ENCODE measurements around the gene RASA3.
A peak's percentile ranks its signal among the peaks of the same experiment; 100 is the strongest.
"Not testable (repeated sequence)": the region's sequence is repeated elsewhere in the genome, so short reads cannot be mapped to it uniquely, and the experiment has no call there.

Gene RASA3

DNA sequence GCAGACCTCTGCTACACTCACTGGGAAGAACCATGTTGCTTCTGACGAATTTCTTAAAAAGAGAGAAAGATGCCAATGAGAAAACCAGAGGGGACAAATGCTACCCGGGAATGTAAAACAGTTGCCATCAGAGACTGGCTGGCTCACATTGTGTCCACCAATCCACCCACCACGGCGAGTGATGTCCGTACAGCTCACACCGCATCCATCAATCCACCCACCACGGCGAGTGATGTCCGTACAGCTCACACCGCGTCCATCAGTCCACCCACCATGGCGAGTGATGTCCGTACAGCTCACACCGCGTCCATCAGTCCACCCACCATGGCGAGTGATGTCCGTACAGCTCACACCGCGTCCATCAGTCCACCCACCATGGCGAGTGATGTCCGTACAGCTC lies 19.0 kb downstream of the RASA3 start:
- not testable (repeated sequence) for H3K27me3 Mint-ChIP-seq, DNase-seq, H3K9me3 Mint-ChIP-seq, H3K4me3 Mint-ChIP-seq
- H3K4me1 Mint-ChIP-seq, result peaks cover 80% of the 10 kb centered on the region
- CTCF ChIA-PET, result interaction anchor here (1.2 to 2.0 kb wide), 2 partner anchors 10 to 113 kb away, joined by 4 to 10 read pairs; no protein-coding TSS in a partner anchor
- peaks cover 73% of the 10 kb centered on the region for H3K36me3 Mint-ChIP-seq
- peak overlapping the region; percentile 73 for H3K27ac Mint-ChIP-seq

- Mint-ChIP-seq H3K4me3 (no peak overlapping the region), H3K36me3 (peaks cover 73% of the 10 kb centered on the region), H3K9me3 (no peaks in the 10 kb centered on the region), H3K4me1 (peaks cover 80% of the 10 kb centered on the region), H3K27ac (peak overlapping the region; percentile 81), H3K27me3 (no peaks in the 10 kb centered on the region)
- DNase-seq, result no peak
- CTCF ChIA-PET, result interaction anchor here (1.2 to 2.0 kb wide), 4 partner anchors 11 to 114 kb away, joined by 3 to 10 read pairs (median 4); no protein-coding TSS in a partner anchor
Observed at GRCh38 chr13:114112826-114113322, 19.5 kb downstream of the RASA3 start.

GRCh38 chr13:114112231-114112825 lies 20.1 kb downstream of the RASA3 start:
- peaks cover 70% of the 10 kb centered on the region for H3K36me3 Mint-ChIP-seq
- no peaks in the 10 kb centered on the region for H3K9me3 Mint-ChIP-seq
- no peak for DNase-seq
- peaks cover 75% of the 10 kb centered on the region for H3K4me1 Mint-ChIP-seq
- H3K27ac Mint-ChIP-seq, result peak overlapping the region; percentile 91
- no peak overlapping the region for H3K4me3 Mint-ChIP-seq
- no peaks in the 10 kb centered on the region for H3K27me3 Mint-ChIP-seq
- CTCF ChIA-PET, result interaction anchor here (1.2 to 2.0 kb wide), 6 partner anchors 11 to 229 kb away, joined by 3 to 10 read pairs (median 4); no protein-coding TSS in a partner anchor

DNA sequence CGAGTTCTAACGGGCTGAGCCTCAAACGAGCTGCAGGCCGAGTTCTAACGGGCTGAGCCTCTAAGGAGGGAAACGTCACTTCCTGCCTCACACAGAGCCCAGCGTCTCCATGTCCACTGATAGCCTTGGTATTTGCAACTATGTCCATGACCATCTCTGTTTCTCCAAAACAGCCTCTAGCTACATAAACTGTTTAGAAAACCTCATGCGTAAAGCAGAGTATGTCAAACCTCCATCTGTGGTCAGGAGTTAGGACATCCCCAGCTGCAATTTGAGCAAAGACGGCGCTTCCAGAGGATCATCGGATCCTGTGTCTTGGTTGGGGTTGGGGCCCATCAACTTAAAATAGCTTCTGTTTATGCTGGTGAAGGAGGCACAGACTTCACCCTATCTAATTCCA lies 20.8 kb downstream of the RASA3 start:
- Mint-ChIP-seq H3K27ac (peak overlapping the region; percentile 91), H3K27me3 (no peaks in the 10 kb centered on the region), H3K4me3 (no peak overlapping the region), H3K36me3 (peaks cover 69% of the 10 kb centered on the region), H3K4me1 (peaks cover 74% of the 10 kb centered on the region), H3K9me3 (no peaks in the 10 kb centered on the region)
- CTCF ChIA-PET, result interaction anchor here (0.8 to 2.0 kb wide), 8 partner anchors 15 to 230 kb away, joined by 3 to 10 read pairs (median 4); no protein-coding TSS in a partner anchor
- no peak for DNase-seq

DNA sequence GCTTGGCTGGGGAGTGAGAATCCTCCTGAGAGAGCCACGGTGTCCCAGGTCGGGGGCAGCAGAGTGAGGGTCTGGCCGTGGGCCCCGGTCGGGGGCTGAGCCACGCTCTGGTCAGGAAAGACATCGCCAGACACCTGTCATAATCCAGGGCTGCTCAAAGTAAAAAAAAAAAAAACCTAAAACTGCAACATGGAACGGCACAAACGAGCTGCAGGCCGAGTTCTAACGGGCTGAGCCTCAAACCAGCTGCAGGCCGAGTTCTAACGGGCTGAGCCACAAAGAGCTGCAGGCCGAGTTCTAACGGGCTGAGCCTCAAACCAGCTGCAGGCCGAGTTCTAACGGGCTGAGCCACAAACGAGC lies 21.6 kb downstream of the RASA3 start:
- not testable (repeated sequence) for H3K27me3 Mint-ChIP-seq, DNase-seq, H3K9me3 Mint-ChIP-seq
- H3K4me1 Mint-ChIP-seq, result peaks cover 73% of the 10 kb centered on the region
- H3K36me3 Mint-ChIP-seq, result peaks cover 69% of the 10 kb centered on the region
- peak overlapping the region; percentile 78 for H3K4me3 Mint-ChIP-seq
- peak overlapping the region; percentile 98 for H3K27ac Mint-ChIP-seq
- CTCF ChIA-PET, result interaction anchor here (0.8 to 2.4 kb wide), 8 partner anchors 16 to 230 kb away, joined by 3 to 9 read pairs (median 4); no protein-coding TSS in a partner anchor

DNA sequence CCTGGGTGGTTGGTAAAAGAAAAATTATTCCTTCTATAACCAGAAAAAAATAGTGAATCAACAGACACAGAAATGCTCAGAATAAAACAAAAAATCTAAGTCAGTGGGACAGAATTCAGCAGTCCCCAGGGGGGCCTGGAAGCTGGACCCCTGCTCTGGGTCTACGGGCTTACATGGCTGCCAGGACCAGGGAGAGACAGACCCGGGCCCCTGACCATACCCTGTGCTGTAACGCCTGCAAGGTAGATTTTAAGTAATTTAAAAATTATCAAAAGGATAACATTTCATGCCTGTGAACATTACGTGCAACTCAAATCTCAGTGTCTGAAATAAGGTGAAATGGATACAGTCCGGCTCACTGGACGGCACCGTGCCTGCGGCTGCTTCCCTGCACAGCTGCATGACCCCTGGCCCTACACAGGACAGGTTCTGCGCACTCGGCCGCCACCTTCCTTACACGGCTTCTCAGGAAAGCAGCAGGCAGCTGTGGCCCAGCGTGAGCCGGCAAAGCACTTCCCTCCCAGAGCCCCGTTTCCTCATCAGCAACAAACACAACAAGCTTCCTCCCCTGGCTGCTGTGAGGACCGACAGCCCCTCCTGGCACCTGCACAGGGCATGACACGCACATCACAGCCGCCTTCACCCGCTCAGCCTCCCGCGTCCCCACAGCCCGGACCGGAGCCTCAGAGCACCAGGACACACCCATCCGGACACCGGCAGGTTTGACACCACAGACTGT lies 22.2 kb downstream of the RASA3 start:
- peaks cover 73% of the 10 kb centered on the region for H3K4me1 Mint-ChIP-seq
- peaks cover 69% of the 10 kb centered on the region for H3K36me3 Mint-ChIP-seq
- peak; percentile 91 for DNase-seq
- peak overlapping the region; percentile 98 for H3K27ac Mint-ChIP-seq
- H3K27me3 Mint-ChIP-seq, result no peaks in the 10 kb centered on the region
- peak overlapping the region; percentile 78 for H3K4me3 Mint-ChIP-seq
- H3K9me3 Mint-ChIP-seq, result peaks cover 2% of the 10 kb centered on the region
- CTCF ChIA-PET, result interaction anchor here (0.6 to 2.4 kb wide), 11 partner anchors 16 to 294 kb away, joined by 3 to 9 read pairs (median 3); no protein-coding TSS in a partner anchor

- Mint-ChIP-seq H3K9me3 (peaks cover 2% of the 10 kb centered on the region), H3K4me1 (peaks cover 69% of the 10 kb centered on the region), H3K27me3 (no peaks in the 10 kb centered on the region), H3K27ac (peak overlapping the region; percentile 98), H3K36me3 (peaks cover 69% of the 10 kb centered on the region), H3K4me3 (peak overlapping the region; percentile 67)
- CTCF ChIA-PET, result interaction anchor here (0.8 to 2.4 kb wide), 6 partner anchors 33 to 293 kb away, joined by 3 to 9 read pairs (median 4); no protein-coding TSS in a partner anchor
- no peak for DNase-seq
Observed at GRCh38 chr13:114109641-114110041, 22.8 kb downstream of the RASA3 start.

GRCh38 chr13:114108894-114109293 lies 23.5 kb downstream of the RASA3 start:
- no peak for DNase-seq
- Mint-ChIP-seq H3K4me3 (peak overlapping the region; percentile 67), H3K4me1 (peaks cover 65% of the 10 kb centered on the region), H3K36me3 (peaks cover 67% of the 10 kb centered on the region), H3K27ac (peak overlapping the region; percentile 98), H3K9me3 (peaks cover 4% of the 10 kb centered on the region), H3K27me3 (no peaks in the 10 kb centered on the region)
- CTCF ChIA-PET, result interaction anchor here (0.8 to 2.4 kb wide), 5 partner anchors 34 to 117 kb away, joined by 3 to 9 read pairs (median 6); no protein-coding TSS in a partner anchor

GRCh38 chr13:114108141-114108761 lies 24.2 kb downstream of the RASA3 start:
- peaks cover 65% of the 10 kb centered on the region for H3K36me3 Mint-ChIP-seq
- peak overlapping the region; percentile 33 for H3K4me3 Mint-ChIP-seq
- H3K4me1 Mint-ChIP-seq, result peaks cover 63% of the 10 kb centered on the region
- H3K27ac Mint-ChIP-seq, result peak overlapping the region; percentile 85
- DNase-seq, result no peak
- CTCF ChIA-PET, result interaction anchor here (0.9 kb wide), 1 partner anchor 93 kb away, joined by 3 read pairs; no protein-coding TSS in a partner anchor
- no peaks in the 10 kb centered on the region for H3K27me3 Mint-ChIP-seq
- peaks cover 4% of the 10 kb centered on the region for H3K9me3 Mint-ChIP-seq

DNA sequence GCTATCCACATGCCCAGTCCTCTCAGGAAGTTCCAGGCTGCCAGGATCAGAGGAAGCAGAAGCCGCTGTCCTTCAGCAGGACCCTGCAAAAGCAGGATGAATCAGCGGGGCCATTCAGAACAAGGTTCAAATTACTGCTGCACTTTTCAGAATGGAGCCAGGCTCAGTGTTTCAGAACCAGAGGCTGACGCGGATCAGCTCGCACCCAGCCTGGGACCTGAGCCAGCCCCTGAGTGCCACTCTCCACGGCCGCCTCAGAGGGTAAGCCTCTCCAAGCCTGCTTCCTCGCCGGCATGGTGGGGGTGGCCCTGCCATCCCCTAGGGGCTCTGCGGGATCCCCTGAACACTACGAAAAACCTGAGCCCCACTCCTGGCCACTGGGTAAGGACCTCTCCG lies 24.7 kb downstream of the RASA3 start:
- Mint-ChIP-seq H3K27me3 (no peaks in the 10 kb centered on the region), H3K36me3 (peaks cover 65% of the 10 kb centered on the region), H3K9me3 (peaks cover 4% of the 10 kb centered on the region), H3K27ac (no peak overlapping the region), H3K4me1 (peaks cover 63% of the 10 kb centered on the region), H3K4me3 (no peak overlapping the region)
- DNase-seq, result no peak
- CTCF ChIA-PET, result interaction anchor here (0.9 kb wide), 1 partner anchor 92 kb away, joined by 3 read pairs; no protein-coding TSS in a partner anchor

GRCh38 chr13:114106991-114107685 lies 25.3 kb downstream of the RASA3 start:
- no peak for DNase-seq
- H3K27ac Mint-ChIP-seq, result peak overlapping the region; percentile 19
- CTCF ChIA-PET, result no interaction called here
- no peaks in the 10 kb centered on the region for H3K27me3 Mint-ChIP-seq
- peaks cover 4% of the 10 kb centered on the region for H3K9me3 Mint-ChIP-seq
- H3K4me1 Mint-ChIP-seq, result peaks cover 57% of the 10 kb centered on the region
- no peak overlapping the region for H3K4me3 Mint-ChIP-seq
- H3K36me3 Mint-ChIP-seq, result peaks cover 65% of the 10 kb centered on the region

GRCh38 chr13:114106526-114106925 lies 25.9 kb downstream of the RASA3 start:
- no peak for DNase-seq
- Mint-ChIP-seq H3K27ac (no peak overlapping the region), H3K36me3 (peaks cover 65% of the 10 kb centered on the region), H3K4me1 (peaks cover 51% of the 10 kb centered on the region), H3K9me3 (peaks cover 4% of the 10 kb centered on the region), H3K4me3 (no peak overlapping the region), H3K27me3 (no peaks in the 10 kb centered on the region)
- CTCF ChIA-PET, result no interaction called here

GRCh38 chr13:114105521-114106225 lies 26.8 kb downstream of the RASA3 start:
- CTCF ChIA-PET, result no interaction called here
- Mint-ChIP-seq H3K27ac (peak overlapping the region; percentile 65), H3K27me3 (no peaks in the 10 kb centered on the region), H3K36me3 (peaks cover 69% of the 10 kb centered on the region), H3K4me3 (no peak overlapping the region), H3K9me3 (peaks cover 4% of the 10 kb centered on the region), H3K4me1 (peaks cover 48% of the 10 kb centered on the region)
- no peak for DNase-seq

Data from activated naive CD4-positive, alpha-beta T cell treated with anti-CD3 and anti-CD28 coated beads, Interleukin-2, amount 10 ng/mL, durations not matched to agents 7 days and 5 days (primary cell).